Activated CD4-positive, alpha-beta T cell treated with anti-CD3 and anti-CD28 coated beads, Interleukin-2, amount 50 U/mL, for 16 hours (primary cell): ENCODE data around the gene TMEM175.

Experiments
- DNase-seq: peaks from one replicate; pipeline ENCODE4 v3.0.0-alpha.2; 2020

The TMEM175 gene

DNA sequence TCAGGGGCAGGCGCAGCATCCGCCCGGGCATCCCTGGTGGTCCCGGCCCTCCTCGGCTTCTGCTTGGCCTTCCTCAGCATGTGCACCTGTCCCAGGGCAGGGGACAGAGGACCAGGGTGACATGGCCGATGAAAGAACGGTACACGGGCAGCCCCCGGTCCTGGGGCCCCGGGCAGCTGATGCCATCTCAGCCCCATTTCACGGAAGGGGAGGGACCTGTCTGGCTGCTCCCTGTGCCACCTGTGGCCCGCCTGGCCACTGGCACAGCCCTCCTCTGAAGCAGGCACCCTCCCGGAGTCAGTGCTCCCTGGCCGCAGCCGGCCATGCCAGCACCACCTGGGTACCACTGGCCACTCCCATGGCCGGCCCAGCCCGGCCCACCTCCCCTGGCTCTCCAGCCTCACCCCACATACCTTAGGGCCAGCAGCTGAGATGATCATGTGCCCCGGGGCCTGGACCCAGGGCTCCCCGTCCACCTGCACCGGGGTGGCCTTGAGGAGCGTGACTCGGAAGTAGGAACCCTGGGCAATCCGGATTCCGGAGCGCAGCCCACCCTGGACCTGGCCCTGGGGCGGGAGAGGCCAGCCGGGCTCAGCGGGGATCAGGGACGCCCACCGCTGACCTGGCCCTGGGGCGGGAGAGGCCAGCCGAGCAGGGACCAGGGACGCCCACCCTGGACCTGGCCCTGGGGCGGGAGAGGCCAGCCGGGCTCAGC, 28.5 kb downstream of the TMEM175 start:
- DNase-seq = no peak

DNA sequence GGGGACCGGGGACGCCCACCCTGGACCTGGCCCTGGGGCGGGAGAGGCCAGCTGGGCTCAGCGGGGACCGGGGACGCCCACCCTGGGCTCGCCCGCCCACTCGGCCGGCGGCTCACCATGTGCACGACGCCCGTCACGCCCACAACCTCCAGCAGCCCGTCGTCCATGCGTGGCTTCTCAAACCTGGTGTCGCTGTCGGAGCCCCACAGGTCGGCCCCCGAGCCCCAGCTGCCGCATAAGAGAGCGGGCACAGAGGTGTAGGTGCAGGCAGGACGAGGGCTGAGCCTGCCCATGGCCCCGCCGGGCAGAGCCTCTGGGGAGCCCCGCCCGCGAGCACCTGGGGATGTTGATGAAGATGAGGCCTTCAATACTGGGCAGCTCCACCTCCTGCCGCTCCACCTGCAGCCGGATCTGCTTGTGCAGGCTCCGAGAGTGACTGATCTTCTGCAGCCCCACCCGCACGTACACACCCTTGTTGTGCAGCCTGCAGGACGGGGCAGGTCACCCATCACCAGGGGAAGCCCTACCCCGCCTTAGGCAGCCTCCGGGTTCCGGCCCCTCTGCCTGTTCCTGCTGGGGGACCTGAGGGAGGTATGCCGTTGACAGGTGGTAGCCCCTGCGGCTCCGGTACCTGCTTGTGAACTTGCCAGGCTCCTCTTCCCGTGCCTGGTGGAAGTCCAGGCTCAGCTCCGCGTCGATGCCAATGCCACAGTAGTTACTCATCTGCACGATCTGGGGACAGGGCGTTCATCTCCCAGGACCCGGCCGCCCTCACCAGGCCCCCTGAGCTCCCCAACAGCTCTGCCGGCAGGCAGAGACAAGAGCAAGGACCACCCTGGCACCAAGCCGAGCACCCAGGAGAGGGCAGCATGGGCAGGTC, 29.3 kb downstream of the TMEM175 start:
- DNase-seq = no peak

DNA sequence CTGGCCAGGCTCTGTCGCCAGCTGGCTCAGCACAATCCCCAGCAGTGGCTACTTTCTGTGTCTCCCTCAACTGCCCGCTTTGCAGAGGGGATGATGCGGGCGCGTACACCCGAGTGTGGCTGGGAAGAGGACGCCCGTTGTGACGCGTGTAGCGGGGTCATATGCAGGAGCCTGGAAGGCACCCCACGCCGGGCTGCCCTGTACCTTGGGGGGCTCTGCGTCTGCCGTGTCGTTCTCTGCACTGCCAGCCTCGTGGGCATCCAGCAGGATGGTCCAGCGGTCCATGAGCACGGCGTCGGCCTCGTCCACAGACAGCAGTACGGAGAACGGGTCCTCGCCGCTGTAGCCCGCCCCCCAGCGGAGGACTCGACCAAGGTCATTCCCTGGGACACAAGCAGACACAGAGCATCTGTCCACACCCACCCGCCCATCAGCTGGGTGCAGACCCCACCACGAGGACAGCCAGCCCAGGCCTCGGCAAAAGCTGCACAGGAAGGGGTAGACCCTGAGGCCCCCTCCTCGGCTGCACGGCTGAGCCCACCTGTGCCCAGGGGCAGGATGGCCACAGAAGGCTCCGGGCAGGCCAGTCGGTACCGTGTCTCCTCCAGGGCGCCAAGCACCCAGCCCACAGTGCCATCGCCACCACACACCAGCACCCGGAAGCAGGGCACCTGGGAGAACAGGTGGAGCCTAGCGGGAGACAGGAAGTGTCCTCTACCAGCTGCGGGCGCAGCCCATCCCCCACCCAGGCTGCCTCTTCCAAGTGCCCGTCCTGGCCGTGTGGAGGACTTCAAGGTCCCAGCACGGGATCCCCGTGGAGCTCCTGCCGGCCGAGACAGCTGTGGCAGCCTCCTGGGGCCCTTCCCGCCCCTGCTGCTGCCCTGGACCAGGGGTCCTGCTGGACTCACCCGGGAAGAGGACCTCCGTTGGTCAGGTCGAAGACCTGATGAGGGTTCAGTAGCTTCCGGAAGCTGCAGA, 30.3 kb downstream of the TMEM175 start:
- no peak for DNase-seq

DNA sequence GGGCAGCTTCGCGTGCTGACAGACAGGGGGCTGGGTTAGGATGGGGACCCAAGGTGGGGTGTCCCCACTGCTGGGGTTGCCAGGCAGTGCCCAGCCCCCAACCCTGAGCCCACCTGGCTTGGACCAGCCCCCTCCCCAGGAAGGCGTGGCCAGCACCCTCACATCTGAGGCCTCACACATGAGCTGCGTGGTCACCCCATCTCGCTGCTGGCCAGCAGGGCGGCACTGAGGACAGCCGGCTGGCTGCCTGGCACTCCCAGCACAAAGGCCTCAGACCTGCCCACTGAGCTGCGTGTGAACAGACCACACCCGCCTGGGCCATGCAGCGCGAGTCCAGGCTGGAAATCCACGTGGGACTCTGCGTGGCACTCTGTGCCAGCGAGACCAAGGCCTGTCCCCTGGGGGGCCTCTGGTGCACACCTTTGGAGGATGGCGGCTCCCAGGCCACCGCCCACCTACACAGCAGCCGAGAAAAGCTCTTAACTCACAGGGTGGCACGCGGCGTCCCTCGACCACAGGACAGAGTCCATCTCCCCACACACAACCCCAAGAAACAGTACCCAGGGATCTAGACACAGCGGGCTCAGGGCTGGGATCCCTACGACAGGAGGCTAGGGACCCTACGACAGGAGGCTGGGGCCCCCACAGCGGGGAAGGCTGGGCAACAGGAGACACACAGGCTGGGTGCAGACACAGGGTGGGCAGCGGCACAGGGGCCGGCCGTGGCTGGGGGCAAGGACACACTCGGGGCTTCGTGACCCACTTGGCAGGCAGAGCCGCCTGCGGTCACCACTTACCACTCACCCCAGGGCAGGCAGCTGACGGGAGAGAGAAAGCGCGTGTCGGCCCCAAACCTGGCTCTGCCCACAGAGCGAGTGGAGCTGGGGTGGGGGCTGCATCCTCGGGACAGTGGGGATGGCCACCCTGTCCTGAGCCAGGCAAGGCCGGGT, 31.3 kb downstream of the TMEM175 start:
- no peak for DNase-seq

DNA sequence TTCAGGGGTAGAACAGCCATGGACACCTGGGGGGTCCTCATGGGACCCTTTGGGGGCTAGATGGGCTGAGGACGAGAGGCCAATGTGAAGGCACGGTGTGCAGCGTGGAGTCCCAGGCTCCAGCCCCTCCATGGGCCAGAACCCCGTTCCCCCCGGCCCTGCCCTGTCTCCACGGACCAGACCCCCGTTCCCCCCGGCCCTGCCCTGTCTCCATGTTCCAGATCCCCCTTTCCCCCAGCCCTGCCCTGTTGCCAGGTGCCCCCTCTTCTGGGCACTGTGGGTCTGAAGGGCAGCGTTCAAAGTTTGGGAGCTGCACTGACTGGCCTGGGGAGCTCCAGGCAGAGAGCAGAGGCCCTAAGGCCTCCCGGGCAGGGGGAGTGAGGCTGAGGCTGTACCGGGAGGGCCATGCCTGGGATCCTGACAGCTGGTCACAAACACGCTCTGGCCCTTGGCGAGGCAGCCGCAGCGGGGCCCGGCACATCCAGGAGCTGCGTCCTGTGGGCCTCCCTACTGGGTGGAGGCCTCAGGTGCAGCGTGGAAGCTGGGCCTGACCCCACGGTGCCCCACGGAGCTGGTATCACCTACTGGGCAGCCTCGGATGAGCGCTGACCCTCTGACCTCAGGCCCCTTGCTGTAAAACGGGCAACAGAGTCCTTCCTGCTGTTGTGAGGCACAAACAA, 32.2 kb downstream of the TMEM175 start:
- DNase-seq = no peak

DNA sequence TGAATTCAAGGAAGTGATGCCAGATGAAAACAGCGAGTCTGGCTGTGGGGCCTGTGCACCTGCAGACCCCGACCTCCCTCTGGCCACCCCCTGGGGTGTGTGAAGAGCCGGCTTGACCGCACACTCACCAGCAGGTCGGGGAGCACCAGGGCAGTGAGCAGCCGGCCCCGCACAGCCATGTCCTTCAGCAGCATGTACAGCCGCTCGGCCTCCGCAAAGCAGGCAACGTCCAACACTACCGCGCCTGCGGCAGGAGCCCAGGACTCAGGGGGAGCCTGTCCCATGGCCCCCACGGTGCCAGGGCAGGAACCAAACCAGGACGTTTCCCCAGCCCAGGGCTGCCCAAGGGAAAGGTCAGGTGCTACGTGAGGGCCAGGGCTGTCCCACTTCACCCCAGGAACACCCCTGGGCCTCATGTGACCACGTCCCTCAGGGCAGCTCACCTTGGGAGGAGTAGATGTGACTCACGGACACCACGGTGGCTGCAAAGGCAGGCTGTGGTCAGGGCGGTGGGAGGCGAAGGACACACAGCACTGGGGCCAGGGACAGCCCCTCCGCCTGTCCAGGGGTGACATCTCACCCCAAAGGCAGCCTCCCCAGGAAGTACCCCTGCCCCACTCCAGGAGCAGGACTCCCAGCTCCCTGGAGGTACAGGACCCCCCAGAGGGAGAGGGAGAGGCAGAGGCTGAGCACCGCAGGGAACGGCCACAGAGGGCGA, 32.9 kb downstream of the TMEM175 start:
- DNase-seq = no peak

DNA sequence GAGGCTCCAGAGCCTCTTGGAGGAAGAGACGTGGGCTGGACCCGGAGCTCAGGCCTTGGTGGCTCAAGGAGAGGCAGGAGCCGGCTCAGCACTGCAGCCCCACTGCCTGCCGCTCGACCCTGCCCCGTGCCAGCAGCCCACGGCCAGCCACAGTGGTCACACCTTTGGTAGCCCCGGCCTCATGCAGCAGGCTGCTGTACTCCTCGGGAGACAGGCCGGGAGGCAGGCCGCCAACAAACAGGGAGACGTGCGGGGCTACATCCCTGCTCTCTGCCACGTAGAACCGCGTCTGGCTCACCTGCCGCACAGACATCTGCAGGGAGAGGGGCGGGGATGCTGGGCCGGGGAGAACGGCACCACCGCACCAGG, 33.5 kb downstream of the TMEM175 start:
- no peak for DNase-seq

DNA sequence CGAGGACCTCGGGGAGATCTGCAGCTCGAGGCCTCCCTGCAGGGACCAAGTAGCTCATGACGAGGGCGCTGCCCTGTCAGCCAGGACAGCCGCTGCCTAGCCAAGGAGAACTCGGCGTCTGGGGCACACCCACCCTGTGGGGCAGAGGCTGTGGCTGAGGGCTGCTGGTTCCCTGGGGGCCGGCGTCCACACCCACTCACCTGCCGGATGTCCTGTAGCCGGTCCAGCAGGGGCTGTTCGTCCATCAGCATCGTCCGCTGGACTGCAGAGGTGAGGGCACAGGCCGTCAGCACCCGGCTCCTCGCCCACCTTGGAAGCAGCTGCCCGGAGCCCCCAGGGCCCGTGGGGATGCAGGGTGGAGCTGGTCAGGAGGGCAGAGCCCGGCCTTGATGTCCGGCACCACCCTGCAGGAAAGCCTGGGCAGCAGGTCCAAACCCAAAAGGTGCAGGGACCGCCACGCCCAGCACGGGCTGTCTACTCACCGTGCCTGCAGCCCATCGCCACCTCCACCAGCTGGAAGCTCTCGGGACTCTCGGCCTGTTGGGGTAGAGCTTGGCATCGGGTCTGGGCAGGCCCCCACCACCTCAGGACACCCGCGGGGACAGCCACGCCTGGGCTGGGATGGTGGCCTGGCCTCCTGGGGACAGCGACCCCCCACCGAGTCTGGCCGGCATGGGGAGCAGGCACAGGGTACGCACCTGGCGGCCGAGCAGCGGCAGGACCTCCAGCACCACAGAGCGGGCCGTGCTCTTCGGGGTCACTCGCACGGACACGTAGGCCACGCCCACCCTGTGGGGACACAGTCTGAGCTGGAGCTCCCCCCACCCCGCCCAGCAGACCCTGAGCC, 34.2 kb downstream of the TMEM175 start:
- no peak for DNase-seq

DNA sequence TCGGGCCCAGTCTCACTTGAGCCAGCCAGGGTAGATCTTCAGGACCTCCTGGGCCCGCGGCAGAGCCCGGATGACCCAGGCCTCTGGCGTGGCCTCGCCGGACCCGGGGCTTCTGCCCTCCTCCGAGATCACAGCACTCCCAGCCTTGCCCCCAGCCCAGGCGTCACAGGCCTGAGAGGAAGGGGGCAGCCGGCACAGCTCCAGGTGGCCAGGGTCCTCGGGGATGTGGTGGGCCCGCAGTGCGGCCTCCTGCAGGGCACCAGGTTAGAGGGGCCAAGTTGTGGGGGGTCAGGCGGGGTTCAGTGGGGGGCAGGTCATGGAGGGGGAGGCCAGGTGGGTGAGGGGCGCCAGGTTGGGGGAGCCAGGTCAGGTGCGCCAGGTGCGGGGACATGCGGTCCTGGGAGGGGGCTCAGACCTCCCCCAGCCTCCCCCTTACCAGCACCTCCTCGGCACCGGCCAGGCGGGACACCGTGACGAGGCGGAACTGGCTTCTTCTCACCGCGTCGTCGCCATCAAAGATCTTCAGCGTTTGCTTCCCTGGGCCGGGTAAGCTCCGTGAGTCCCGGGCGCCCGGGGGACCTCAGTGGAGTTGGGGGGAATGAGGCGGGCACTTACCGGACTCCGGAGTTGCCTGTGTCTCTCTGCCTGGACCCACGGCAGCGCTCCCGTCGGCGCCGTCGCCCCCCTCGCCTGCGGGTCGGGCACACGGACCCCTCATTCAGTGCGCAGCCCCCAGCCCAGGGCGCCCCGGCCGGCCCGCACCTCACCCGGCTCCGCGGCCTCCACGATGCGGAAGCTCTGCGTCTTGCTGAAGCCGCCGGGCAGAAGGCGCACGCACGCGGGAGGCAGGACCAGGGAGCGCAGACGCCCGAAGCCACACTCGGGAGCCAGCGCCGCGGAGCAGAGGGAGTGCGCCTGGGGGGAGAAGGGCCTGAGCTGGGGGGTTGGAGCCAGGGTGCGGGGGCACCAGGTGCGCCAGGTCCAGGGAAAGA, 35.1 kb downstream of the TMEM175 start:
- DNase-seq = no peak

DNA sequence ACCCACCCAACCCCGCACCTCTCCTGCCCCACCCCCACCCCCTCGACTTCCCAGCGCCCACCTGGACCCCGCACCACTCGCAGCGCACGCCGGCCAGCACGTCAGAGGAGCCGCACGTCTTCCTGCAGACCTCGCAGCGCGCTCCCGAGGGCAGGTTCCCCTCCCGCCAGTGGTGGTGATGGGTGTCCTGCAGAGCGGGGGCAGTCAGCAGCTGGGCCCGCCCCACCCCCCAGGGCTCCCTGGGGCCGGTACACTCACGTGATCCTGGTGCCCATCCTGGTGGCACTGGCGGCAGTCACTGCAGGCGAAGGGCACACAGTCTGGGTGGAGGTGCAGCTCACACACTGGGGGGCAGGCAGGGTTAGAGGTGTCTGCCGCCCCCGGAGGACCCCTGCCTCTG, 36.0 kb downstream of the TMEM175 start:
- no peak for DNase-seq

DNA sequence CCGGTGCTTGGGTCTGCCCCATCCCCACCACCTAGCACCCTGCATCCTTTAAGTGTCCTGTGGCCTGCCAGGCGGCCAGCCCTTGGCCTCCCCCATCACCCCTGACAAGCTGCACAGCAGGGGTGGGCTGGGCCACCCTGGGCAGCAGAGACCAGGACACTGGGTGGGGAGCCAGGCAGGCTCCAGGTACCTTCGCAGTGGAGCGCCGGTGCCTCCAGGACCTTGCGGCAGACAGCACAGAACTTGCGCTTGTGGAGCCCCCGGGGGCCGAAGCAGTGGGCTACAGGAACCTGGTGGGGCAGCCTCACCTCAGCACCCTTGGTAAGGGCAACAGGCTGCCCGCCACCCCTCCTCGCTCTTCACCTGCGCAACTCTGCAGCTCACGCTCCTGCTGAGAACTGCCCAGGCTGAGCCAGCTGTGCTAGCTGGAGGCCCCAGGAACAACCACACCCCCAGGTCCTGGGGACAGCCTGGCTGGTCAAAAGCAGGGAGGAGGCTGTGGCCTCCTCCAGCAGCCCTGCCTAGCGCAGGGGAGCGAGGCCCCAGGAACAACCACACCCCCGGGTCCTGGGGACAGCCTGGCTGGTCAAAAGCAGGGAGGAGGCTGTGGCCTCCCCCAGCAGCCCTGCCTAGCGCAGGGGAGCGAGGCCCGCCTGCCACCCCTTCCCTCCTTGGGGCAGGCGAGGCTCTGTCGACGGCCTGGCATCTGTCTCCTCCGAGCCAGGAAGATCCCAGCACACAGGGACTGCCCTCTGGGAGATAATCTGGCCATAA, 36.5 kb downstream of the TMEM175 start:
- DNase-seq = no peak

DNA sequence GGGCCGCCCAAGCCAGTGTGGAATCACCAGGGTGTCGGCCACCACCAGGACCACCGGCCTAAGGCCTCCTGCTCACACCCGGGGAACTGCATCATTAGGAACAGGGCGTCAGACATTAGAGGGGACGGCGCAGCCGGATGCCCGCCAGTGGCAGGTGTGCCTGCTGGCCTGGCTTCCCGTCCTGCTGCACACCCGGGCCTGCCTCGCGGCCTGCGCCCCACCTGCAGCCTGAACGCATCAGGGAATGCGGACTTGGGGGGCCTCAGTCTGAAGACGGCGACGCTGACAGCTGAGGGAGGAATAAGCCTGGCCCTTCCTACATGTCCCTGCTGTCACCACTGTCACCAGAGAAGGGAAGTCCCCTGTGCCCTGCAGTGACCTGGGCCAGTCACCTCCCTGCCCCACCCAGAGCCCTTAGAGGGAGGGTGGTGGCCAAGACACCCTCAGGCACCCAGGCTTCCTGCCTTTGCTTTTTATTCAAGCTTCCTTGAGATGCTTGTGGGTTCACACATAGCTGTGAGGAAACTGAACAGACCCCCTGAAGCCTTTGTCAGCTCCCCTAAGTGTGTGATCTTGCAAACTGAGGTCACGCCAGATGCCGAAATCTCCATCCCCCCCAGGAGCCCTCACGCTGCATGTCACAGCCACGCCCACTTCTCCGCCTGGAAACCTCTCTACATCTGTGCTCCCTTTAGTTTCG, 37.9 kb downstream of the TMEM175 start:
- no peak for DNase-seq

DNA sequence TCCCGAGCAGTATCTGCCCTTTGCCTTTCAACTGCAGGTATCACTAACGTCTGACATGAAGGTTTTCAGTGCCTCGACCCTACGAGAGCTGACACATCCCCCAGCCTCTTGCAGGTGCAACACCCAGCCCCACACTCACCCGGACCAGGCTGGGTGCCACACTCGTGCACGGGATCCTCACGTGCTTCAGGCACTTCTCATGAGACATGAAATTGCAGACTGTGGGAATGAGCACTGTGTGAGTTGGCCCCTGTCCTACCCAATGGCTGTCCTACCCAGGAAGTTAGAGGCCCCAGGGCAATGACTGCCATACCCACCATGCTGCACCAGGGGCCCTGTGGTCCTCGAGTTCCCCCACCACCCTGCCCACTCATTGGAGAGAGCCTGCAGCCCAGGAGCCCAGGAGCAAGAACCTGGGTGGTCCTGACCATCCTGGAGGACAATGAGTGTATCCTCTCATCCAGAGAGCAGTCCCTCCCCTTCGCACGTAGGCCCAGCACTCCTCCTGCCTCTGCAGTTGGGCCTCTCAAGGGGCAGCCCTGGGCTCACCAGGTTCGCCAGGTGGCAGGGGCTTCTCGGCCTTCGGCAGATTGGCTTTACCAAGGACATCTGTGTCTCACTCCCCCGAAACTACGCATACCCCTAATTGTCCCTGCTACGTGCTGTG, 38.7 kb downstream of the TMEM175 start:
- no peak for DNase-seq

DNA sequence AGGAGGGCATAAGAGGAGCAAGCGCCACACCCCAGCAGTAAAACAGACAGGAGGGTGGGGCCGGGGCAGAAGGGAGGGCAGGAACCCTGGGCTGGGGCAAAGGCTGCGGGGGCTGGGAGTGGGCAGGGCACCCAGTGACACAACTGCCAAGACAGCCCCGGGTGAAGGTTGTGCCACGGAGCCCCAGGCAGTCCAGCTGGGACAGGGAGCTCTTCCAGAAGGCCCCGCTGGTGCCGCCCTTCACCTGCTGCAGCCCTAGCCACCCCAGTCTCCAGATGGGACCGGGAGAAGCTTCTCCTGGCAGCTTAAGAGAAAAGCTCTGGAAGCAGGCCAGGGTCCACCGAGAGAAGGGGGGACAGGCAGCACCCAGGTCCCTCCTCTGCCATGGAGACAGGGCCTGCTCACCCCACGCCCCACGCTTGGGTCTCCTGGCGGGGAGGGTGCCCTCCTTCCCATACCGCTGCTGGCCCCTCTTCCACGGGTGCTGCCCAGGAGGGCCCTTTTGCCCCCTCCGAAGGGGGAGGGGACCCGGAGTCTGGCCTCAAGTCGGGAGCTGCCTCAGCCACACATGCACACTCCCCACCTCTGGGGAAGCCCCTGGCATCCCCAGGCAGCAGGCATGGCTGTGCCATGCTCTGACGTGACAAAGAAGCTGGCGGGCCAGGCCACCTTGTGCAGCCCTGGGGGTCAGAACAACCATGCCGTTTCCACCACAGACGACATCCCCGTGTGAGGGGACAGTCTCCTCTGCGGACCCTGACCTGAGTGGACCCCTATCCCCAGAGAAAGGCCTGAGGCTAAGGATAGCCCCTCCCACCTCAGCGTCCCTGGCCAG, 39.6 kb downstream of the TMEM175 start:
- no peak for DNase-seq

DNA sequence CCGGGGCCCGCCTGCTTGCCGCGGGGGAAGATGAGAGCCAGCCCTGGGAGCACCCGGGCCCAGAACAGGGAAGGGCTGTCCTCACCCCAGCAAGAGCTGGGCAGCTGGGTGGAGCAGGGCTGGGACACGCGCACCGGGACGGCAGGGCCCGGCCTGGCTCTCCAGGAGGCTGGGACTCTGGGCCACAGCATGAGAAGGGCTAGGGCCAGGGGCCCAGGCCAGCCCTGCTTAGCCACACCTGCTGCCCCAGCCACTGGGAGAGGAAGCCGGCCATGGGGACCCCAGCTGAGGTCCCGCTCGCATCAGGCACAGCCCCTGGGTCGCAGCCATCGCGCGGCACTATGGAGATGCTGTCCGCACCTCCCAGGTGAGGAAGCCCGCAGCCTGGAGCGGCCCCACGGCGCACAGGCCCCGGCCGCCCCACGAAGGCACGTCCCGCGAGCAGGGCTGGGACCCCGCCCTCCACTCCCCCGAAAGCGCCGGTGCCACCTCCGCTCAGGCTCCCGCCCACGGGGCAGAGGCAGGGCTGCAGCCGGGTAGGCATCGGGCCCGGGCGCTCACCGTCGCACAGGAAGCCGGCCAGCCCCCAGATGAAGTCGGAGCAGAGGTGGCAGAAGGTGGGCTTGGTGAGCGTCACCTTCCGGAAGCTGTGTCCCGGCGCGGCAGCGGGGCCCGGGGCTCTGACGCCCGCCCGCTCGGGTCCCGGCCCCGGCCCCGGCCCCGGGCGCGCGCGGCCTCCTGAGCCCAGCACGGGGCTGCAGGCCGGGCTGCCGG, 40.6 kb downstream of the TMEM175 start:
- peak; percentile 19 for DNase-seq
